ENCODE results near the gene CCDC70.

CCDC70 gene

DNA sequence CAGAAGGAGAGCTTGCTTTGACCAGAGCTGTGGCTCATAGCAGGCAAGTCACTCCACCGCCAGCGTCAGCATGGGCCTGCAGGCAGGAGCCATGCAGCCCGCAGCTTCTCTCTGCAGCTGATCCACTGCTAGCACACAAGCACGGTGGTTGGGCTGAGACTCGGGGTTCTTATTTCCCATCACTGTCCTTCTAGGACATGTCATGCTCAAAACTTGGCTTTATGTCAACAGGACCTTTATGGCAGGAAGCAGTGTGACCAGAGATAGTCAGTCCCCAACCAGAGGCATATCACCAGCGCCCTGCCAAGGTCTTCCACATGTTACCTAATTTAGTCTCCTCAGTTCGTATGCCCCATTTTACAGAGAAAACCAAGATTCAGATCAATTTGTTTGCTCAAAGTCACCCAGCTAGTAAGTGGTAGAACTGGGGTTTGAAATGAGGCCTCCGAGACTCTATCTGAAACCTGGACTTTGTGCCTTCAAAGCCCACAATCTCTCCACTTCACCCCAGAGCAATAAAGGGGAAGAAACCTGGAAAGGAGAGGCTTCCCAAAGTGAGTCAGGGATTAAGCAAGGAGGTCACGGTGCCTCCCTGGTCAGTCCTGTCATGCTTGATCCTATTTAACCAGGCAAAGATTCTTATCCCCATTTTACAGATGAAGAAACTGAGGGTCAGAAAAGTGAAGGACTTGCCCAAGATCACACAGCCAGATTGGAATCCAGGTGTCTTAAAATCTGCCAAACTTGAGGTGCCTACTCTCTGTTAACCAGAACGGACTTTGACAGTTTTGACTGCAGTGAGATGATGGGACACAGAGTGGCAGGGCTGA is 21.8 kb upstream of the CCDC70 start:
- DNase-seq = no peak

DNA sequence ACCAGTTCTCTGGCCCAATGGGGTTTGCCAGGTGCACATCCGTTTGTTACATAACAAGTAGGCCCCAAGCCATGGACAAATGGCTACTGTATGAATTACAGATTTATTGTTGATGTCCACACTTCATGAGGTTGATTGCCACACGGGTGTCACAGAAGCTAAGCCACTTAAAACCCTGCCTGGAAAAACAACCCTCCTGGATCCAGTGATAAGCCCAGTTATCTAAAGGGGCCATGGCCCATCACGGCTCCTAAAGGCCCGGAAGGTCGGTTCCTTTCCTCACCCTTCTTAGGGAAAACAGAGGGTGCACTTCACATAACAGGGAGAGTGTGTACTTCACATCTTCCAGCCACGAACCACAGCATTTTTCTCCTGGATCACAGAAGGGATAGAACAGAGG is 20.9 kb upstream of the CCDC70 start:
- DNase-seq = no peak
- TF ChIP-seq POLR2A (IDR thresholded peaks at IDR 0.05; ENCODE audit: low read length) (no peak), GATA1 (IDR thresholded peaks at IDR 0.05; ENCODE audit: low read depth, low read length) (no peak)

More for the DNA sequence above, 21.8 kb upstream of the CCDC70 start:
- no peak for TF ChIP-seq POLR2A (IDR thresholded peaks at IDR 0.05; ENCODE audit: low read length)
- no peak for TF ChIP-seq GATA1 (IDR thresholded peaks at IDR 0.05; ENCODE audit: low read depth, low read length)

DNA sequence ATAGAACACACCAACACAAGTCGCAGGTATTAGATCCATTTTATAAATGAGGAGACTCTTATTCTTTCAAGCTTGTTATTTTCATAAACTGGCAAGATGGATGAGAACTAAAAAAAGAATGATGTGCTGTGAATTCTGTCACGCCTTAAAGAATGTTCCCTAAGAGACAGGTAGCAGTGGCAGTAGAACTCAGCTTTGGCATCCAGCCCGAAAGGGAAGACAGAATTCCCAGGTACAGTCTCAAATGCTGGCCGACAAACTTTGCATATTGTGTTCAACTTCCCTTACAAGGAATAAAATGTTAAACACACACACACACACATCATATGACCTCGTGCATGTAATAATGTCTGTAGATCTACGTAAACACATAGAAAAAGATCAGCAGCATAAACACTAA is 20.0 kb upstream of the CCDC70 start:
- no peak for DNase-seq

DNA sequence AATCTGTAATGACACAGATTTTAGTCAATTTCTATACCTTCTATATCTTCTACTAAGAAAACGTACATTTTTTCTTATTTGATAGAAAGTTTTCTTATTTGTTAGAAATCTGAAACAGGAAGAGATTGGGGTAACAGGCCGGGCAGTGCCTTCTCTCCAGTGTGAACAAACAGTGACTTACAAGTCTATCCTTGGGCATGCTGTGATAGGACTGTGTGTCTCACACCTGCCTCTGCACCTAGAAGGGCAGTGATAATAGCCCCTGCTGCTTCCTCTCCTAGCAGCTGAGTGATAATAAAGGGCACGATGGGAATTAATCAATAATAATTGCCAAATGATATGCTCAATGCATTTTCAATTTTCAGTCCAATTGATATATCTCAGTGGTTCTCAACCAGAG is 18.2 kb upstream of the CCDC70 start:
- no peak for TF ChIP-seq GATA1 (IDR thresholded peaks at IDR 0.05; ENCODE audit: low read depth, low read length)
- DNase-seq = no peak

More for the DNA sequence above, 20.0 kb upstream of the CCDC70 start:
- TF ChIP-seq POLR2A (IDR thresholded peaks at IDR 0.05; ENCODE audit: low read length) (no peak), GATA1 (IDR thresholded peaks at IDR 0.05; ENCODE audit: low read depth, low read length) (no peak)

DNA sequence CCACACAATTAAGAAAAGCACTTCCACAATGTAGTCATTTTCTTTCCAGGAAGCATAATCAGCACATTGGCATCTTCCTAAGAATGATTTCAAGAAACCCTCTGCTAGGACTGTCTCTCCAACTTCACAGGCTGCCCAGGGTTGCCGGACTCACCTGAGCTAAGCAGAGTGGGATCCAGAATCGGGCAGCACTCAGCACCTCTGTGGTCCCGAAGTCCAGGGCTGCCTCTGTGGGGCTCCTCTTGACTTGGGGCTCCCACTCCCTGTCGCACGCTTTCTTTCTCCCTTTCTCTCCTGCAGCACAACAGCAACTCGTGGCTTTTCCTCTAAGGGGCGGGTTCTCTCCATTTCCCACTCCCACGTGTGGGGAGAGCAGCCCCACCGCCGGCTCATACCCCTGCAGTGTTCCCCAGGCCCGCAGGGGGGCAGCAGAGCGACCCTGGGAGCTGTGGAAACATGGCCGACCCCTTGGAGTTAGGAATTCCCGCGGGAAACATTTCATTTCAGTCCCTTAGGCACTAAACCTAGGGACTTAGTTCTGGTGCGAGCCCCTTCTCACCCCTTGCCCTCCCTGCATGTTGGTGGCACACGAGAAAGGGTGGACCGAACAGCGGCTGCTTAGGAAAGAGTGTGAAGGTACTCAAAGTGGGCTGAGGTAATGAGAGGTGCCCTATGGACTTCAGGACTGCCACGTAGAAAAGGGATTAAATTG is 16.8 kb upstream of the CCDC70 start, which contains the start of gene TMEM272:
Gene TMEM272, minus strand, starts transcription at position 316 of the 712 bp plus-strand sequence. CDS start 6,647 bp downstream, outside the sequence.
- DNase-seq = peak; percentile 24 to 50
- TF ChIP-seq GATA1 (IDR thresholded peaks at IDR 0.05; ENCODE audit: low read depth, low read length) (no peak), POLR2A (IDR thresholded peaks at IDR 0.05; ENCODE audit: low read length) (no peak)

DNA sequence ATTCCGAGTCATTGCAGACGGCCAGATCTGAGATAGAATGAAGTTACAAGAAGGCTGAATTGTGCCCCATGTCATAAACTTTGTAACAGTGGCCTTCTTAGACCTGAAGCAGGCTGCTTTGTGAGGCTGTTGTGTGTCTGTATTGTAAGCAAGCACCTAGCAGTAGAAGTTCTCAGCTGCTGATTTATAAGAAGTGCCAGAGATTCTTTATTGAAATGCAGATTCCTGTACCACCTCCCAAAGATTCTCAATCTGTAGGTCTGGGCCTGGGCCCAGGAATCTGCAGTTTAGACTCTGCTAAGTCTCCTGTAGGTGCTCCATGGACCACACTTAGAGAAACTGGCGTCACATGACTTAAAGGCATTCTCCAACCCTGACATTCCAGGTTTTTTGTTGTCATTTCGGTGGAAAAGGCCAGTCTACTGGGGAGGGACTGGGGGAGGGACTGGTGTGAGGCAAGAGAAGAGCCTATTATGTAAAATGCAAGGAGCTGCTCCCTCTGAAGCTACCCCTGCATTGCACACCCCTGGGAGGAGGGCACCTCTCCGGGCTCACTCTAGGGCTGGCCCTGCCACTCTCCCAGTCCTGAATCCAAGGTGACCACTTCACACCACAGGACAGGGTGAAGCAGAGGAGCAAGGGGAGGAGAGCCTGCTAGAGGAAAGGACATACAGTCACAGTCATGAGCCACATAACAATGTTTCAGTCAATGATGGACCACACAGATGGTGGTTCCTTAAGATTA is 16.0 kb upstream of the CCDC70 start:
- no peak for DNase-seq

DNA sequence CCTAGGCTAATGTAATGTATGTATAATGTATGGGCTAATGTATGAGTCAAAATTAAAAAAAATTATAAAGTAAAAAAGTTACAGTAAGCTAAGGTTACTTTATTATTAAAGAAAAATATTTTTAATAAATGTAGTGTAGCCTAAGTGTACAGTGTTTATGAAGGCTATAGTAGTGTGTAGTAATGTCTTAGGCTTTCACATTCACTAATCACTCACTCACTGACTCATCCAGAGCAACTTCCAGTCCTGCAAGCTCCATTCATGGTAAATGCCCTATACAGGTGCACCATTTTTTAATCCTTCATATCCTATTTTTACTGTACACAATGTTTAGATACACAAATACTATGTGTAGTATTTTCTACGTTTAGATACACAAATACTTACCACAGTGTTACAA is 15.0 kb upstream of the CCDC70 start:
- no peak for DNase-seq
- no peak for TF ChIP-seq POLR2A (IDR thresholded peaks at IDR 0.05; ENCODE audit: low read length)
- TF ChIP-seq GATA1 (IDR thresholded peaks at IDR 0.05; ENCODE audit: low read depth, low read length) = no peak

More for the DNA sequence above, 16.0 kb upstream of the CCDC70 start:
- no peak for TF ChIP-seq GATA1 (IDR thresholded peaks at IDR 0.05; ENCODE audit: low read depth, low read length)
- TF ChIP-seq POLR2A (IDR thresholded peaks at IDR 0.05; ENCODE audit: low read length) = no peak

DNA sequence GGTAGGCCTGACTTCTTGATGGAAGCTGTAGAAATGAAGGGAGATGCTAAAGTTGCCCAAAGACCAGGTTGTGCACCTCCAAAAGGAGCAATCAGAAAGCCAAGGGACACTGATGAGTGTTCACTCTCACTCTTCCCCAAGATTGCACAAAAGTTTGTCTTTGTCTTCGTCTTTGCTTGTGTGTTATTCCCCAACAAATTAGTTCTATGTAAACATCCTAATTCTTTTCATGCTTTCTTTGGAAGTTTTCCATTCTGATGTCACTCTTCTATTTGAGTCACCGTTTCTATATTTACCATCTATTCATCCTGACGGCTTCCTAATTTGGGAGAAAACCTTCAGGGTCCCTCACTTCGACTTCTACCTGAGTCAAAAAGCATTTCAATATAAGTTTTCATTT is 13.1 kb upstream of the CCDC70 start:
- TF ChIP-seq POLR2A (IDR thresholded peaks at IDR 0.05; ENCODE audit: low read length) = no peak
- no peak for DNase-seq

DNA sequence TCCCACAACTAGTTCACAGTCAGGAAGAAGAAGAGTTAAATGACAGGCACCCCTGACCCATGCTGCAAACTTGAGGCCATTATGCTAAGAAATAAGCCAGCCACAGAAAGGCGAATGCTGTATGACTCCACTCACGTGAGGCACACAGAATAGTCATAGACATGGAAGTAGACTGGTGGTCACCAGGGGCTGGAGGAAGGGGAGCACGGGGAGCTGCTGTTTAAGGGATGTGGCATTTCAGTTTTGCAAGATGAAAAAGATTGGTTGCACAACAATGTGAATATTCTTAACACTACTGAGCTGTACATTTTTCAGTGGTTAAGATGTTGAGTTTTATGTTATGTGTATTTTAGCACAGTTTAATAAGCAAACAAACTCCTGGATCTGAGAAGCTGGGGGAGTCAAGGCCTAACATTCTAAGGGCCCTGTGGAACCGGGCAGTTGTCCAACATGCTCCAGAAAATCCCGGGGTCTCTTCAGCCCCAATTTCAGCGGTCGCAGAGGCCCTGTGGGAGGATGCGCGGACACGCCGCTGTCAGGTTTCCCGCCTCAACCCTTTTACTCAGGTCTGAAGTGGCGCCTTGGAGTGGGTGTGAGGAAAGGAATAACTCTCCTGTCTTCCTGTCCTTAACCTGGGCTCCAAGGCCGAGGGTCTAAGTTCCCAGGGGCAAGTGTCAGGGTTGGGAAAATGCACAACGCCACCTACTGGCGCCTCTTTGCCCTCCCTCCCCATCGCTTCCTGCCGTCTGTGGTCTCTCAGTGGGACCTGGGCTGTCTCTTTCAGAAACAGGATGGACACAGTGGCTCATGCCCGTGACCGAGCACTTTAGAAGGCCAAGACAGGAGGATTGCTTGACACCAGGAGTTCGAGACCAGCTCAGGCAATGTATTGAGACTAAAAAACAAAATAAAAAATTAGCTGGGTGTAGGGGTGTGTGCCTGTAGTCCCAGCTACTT is 12.3 kb upstream of the CCDC70 start:
- TF ChIP-seq POLR2A (IDR thresholded peaks at IDR 0.05; ENCODE audit: low read length) (no peak), GATA1 (IDR thresholded peaks at IDR 0.05; ENCODE audit: low read depth, low read length) (no peak)
- DNase-seq = peak; percentile 19 to 51

DNA sequence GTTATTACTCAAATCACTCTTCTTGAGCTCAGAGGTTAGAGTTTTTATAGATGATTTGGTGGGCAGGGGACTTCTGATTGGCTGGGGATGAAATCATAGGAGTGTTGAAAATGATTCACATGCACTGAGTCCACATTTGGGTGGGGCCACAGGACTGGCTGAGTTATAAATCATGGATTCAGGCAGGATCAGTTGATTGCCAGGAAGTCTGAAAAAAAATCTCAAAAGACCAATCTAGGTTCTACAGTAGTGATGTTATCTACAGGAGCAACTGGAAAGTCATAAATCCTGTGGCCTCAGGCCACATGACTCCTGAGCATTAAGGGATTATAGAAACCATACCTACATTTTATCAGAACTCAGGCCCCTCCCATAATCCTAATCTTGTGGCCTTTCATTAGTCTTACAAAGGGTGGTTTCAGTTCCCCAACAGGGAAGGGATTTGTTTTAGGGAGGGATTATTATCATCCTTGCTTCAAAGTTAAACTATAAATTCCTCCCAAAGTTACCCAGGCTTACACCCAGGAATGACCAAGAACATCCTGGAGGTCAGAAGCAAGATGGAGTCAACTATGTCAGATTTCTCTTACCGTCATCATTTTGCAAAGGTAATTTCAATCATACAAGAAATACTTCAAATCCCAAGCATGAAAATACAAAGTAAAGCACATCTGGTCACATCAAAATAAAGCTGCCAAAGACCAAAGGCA is 5.6 kb upstream of the CCDC70 start:
- TF ChIP-seq GATA1 (IDR thresholded peaks at IDR 0.05; ENCODE audit: low read depth, low read length) = no peak
- no peak for TF ChIP-seq POLR2A (IDR thresholded peaks at IDR 0.05; ENCODE audit: low read length)
- no peak for DNase-seq

DNA sequence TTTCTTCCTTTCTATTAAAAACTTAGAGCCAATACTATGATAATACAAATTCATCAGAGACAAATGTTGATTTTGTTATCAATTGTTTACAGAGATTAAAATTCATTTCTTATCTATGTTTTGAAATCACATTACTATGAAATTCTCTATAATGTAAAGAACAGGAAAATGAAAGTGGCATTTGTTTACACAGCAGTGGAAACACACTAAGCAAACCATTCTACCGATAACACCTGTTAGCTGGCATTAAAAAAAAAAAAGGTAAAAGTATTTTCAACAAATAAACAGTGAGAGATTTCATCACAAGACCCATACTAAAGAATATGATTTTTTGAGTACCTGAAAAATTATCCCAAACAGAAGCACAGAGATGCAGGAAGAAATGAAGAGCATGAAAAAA is 4.8 kb upstream of the CCDC70 start:
- TF ChIP-seq GATA1 (IDR thresholded peaks at IDR 0.05; ENCODE audit: low read depth, low read length) (no peak), POLR2A (IDR thresholded peaks at IDR 0.05; ENCODE audit: low read length) (no peak)
- DNase-seq = no peak

DNA sequence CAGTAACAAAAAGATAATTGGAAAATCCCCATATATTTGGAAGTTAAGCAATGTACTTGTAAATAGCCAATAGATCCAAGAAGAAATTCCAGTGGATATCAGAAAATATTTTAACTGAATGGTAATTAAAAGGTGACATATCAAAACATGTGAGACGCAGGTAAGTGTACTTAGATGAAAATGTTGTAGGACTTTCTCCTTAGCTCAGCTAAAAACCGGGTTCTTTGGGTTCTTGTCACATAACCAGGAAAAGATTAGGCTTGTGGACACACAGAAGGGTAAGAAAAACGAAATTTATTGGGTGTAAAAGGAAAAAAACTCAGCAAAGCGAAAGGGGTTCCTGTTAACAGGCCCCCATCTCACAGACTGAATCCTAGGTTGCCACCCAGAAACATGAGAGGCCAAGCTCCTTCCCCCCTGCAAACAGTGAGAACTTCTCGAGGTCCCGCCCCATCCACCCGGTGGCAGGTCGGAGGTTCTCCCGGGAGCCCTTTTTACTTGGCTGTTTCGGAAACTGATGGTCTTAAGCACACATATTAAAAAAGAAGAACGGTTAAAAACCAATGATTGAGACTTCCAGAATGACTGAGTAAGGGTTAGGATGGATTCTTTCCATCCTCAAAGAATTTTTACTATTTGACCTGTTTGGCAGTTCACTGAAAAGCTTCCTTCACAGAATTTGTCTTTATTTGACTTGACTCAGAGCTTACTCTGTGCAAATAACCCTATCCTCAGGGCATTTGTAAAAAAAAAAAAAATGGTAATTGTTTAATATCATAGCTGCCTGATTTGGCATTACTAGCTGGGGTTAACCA is 3.1 kb upstream of the CCDC70 start:
- no peak for DNase-seq
- no peak for TF ChIP-seq POLR2A (IDR thresholded peaks at IDR 0.05; ENCODE audit: low read length)
- TF ChIP-seq GATA1 (IDR thresholded peaks at IDR 0.05; ENCODE audit: low read depth, low read length) = no peak
